Naive thymus-derived CD4-positive, alpha-beta T cell (primary cell): ENCODE measurements around the gene FBXW5. TPM values are rescaled to one million over a fixed set of nuclear protein-coding genes. Genes with fewer than 3 reads are reported as not detected.
A peak's percentile ranks its signal among the peaks of the same experiment; 100 is the strongest.

Source experiments
- ATAC-seq: fragments of 150-1000 bp; cut with Tn5 transposase; 2 replicates; pipeline ENCODE4 v1.10.0; 2021; ENCODE audit warnings: mild to moderate bottlenecking, moderate library complexity
- CTCF ChIA-PET: fragments of 350-600 bp; sonication (Branson Sonifier 250); formaldehyde crosslinking; loops from one replicate; lab custom pipeline; 2021; ENCODE audit warnings: antibody characterized with exemption; lab: Charles Lee
- POLR2A ChIA-PET: fragments of 350-600 bp; sonication (Branson Sonifier 250); formaldehyde crosslinking; loops from one replicate; lab custom pipeline; 2021; ENCODE audit warnings: antibody characterized with exemption, inconsistent platforms; lab: Charles Lee
- DNase-seq, 9 donors: peaks; one replicate each; pipeline versions ENCODE4 v3.0.0 to v3.0.0-alpha.2; 2020 to 2022; ENCODE audit warnings: mixed read lengths in 1 of 9
- H3K27ac ChIP-seq: one replicate; pipeline ENCODE4 v1.7.0; 2013; ENCODE audit warnings: mild to moderate bottlenecking, low read depth, low read length, moderate library complexity
- H3K27me3 ChIP-seq, 2 donors: one replicate each; pipeline ENCODE4 v1.7.0; 2013; ENCODE audit warnings: low read length in 2 of 2, mild to moderate bottlenecking in 2 of 2, moderate library complexity in 2 of 2; ENCODE audit not compliant: control insufficient read depth in 2 of 2, insufficient read depth in 2 of 2
- H3K36me3 ChIP-seq, 3 experiments: 1 replicate in 2 of 3; 2 replicates in 1 of 3; pipeline ENCODE4 v1.7.0; 2013; ENCODE audit warnings: low read length in 3 of 3, mild to moderate bottlenecking in 3 of 3, moderate library complexity in 1 of 3; ENCODE audit not compliant: insufficient read depth in 3 of 3, control insufficient read depth in 2 of 3
- H3K4me1 ChIP-seq, 2 donors: one replicate each; pipeline ENCODE4 v1.7.0; 2013; ENCODE audit warnings: low read length in 2 of 2, mild to moderate bottlenecking in 2 of 2, moderate library complexity in 1 of 2; ENCODE audit not compliant: control insufficient read depth in 2 of 2, insufficient read depth in 2 of 2
- H3K4me3 ChIP-seq: 2 replicates; pipeline ENCODE4 v1.7.0; 2013; ENCODE audit warnings: mild to moderate bottlenecking, low read length
- H3K9me3 ChIP-seq, 3 experiments: 1 replicate in 2 of 3; 2 replicates in 1 of 3; pipeline ENCODE4 v1.7.0; 2013; ENCODE audit warnings: low read length in 3 of 3; ENCODE audit not compliant: control insufficient read depth in 2 of 3
- H3K27ac Mint-ChIP-seq, 9 donors: one replicate each; pipeline ENCODE4 v1.8.0; 2020 to 2022; ENCODE audit warnings: mixed read lengths in 9 of 9, mild to moderate bottlenecking in 8 of 9, moderate library complexity in 5 of 9, inconsistent platforms in 2 of 9
- H3K27me3 Mint-ChIP-seq, 5 donors: one replicate each; pipeline ENCODE4 v1.8.0; 2021 to 2022; ENCODE audit warnings: mixed read lengths in 5 of 5, mild to moderate bottlenecking in 1 of 5
- H3K36me3 Mint-ChIP-seq, 5 donors: one replicate each; pipeline ENCODE4 v1.8.0; 2020 to 2022; ENCODE audit warnings: mixed read lengths in 5 of 5, mild to moderate bottlenecking in 3 of 5, inconsistent platforms in 1 of 5
- H3K4me1 Mint-ChIP-seq, 7 donors: one replicate each; pipeline ENCODE4 v1.8.0; 2020 to 2022; ENCODE audit warnings: mixed read lengths in 7 of 7, mild to moderate bottlenecking in 3 of 7, inconsistent platforms in 1 of 7
- H3K4me3 Mint-ChIP-seq, 10 donors: one replicate each; pipeline ENCODE4 v1.8.0; 2020 to 2022; ENCODE audit warnings: mild to moderate bottlenecking in 10 of 10, mixed read lengths in 10 of 10, moderate library complexity in 6 of 10, inconsistent platforms in 2 of 10
- H3K9me3 Mint-ChIP-seq, 11 donors: one replicate each; pipeline ENCODE4 v1.8.0; 2020 to 2022; ENCODE audit warnings: mixed read lengths in 11 of 11, mild to moderate bottlenecking in 4 of 11, inconsistent platforms in 1 of 11, moderate library complexity in 1 of 11
- intact Hi-C, 2 donors: fragments of 100-400 bp; cut with micrococcal nuclease; formaldehyde crosslinking; loops; one replicate each; pipeline ENCODE4 v1.15.1; 2023
- polyA plus RNA-seq, 2 donors: library from polyadenylated mRNA; unstranded; fragments of 300-500 nt; fragmentation: Illumina TruSeq; gene quantifications; one replicate each; pipeline ENCODE4 v1.2.3, GENCODE V29; 2021
- total RNA-seq, 6 experiments: library from RNA in 5 of 6; stranded (reverse) in 5 of 6; gene quantifications; 1 replicate in 5 of 6; 2 replicates in 1 of 6; pipeline ENCODE4 v1.2.3 and lab custom pipeline; 2021 to 2026

FBXW5 gene
- total and polyA plus RNA-seq, 7 experiments from 2014 or later = 54.3 to 113 (median 94.5) TPM

- H3K4me1 Mint-ChIP-seq = peaks cover 3 to 46% (median 23%) of the 10 kb centered on the region in 7 donors
- no peaks in the 10 kb centered on the region for H3K27me3 Mint-ChIP-seq
- no peaks in the 10 kb centered on the region for H3K9me3 Mint-ChIP-seq
- CTCF ChIA-PET = no interaction called here
- peaks cover under 1 to 1% of the 10 kb centered on the region in 2 donors for H3K4me1 ChIP-seq
- intact Hi-C loops = no loop called here
- peaks cover 0 to 38% (median 0%) of the 10 kb centered on the region in 3 experiments for H3K36me3 ChIP-seq
- no peak overlapping the region for H3K4me3 ChIP-seq
- H3K27ac ChIP-seq = no peak overlapping the region
- H3K27me3 ChIP-seq = no peaks in the 10 kb centered on the region
- H3K36me3 Mint-ChIP-seq = peaks cover 0 to 21% (median 5%) of the 10 kb centered on the region in 5 donors
- ATAC-seq (no peak), DNase-seq (no peak)
- POLR2A ChIA-PET = interaction anchor here (0.6 kb wide), 1 partner anchor 26 kb away, joined by 3 read pairs; no protein-coding TSS in a partner anchor
- H3K9me3 ChIP-seq = no peaks in the 10 kb centered on the region
- H3K27ac Mint-ChIP-seq = peak overlapping the region in 2 of 9 donors; percentile 8 to 25
- no peak overlapping the region for H3K4me3 Mint-ChIP-seq
Observed at GRCh38 chr9:136896027-136896426, 48.5 kb downstream of the FBXW5 start.

GRCh38 chr9:136890661-136891060 is 53.9 kb downstream of the FBXW5 start:
- H3K27me3 ChIP-seq = no peaks in the 10 kb centered on the region
- POLR2A ChIA-PET = interaction anchor here (1.4 kb wide), 1 partner anchor 9 kb away, joined by 4 read pairs; no protein-coding TSS in a partner anchor
- CTCF ChIA-PET = no interaction called here
- H3K27ac ChIP-seq = no peak overlapping the region
- intact Hi-C loops = no loop called here
- no peak for DNase-seq
- Mint-ChIP-seq H3K9me3 (no peaks in the 10 kb centered on the region), H3K27me3 (no peaks in the 10 kb centered on the region), H3K36me3 (peaks cover 0 to 11% (median 0%) of the 10 kb centered on the region in 5 donors), H3K4me1 (peaks cover 13 to 46% (median 30%) of the 10 kb centered on the region in 7 donors), H3K4me3 (no peak overlapping the region), H3K27ac (no peak overlapping the region)
- peaks cover 3 to 5% of the 10 kb centered on the region in 2 donors for H3K4me1 ChIP-seq
- H3K4me3 ChIP-seq = no peak overlapping the region
- peaks cover 0 to 17% (median 0%) of the 10 kb centered on the region in 3 experiments for H3K36me3 ChIP-seq
- no peak for ATAC-seq
- no peaks in the 10 kb centered on the region for H3K9me3 ChIP-seq

Other genes starting within 250 kb of the FBXW5 start
Only the 30 nearest of the 32 such genes appear.
- 1 to 10 TPM in 1 of 5 experiments, under 1 TPM in 2, not detected in 2; 0.46 to 1.6 (median 0.56) TPM for gene DIPK1B, start 232.2 kb downstream of the FBXW5 start, total RNA-seq
- gene DIPK1B, start 232.2 kb downstream of the FBXW5 start, polyA plus RNA-seq = under 1 TPM; 0.11 to 0.31 TPM
- 1 to 10 TPM in 3 of 5 experiments, under 1 TPM in 1, not detected in 1; 0.34 to 3.2 (median 1.2) TPM for gene LCN10, start 201.8 kb downstream of the FBXW5 start, total RNA-seq
- gene LCN10, start 201.8 kb downstream of the FBXW5 start, polyA plus RNA-seq = 1 to 10 TPM in 1 of 2 donors, under 1 TPM in 1; 0.45 to 1.1 TPM
- not detected for gene LCN6, start 196.2 kb downstream of the FBXW5 start, total RNA-seq
- not detected for gene LCN6, start 196.2 kb downstream of the FBXW5 start, polyA plus RNA-seq
- under 1 TPM in 1 of 5 experiments, not detected in 4; 0.83 TPM for gene LCN8, start 186.5 kb downstream of the FBXW5 start, total RNA-seq
- gene LCN8, start 186.5 kb downstream of the FBXW5 start, polyA plus RNA-seq = not detected
- gene LCN15, start 180.2 kb downstream of the FBXW5 start, total RNA-seq = not detected
- gene LCN15, start 180.2 kb downstream of the FBXW5 start, polyA plus RNA-seq = not detected
- gene TMEM141, start 153.4 kb downstream of the FBXW5 start, total RNA-seq = 10 to 100 TPM; 27.2 to 54.9 (median 36.2) TPM
- gene TMEM141, start 153.4 kb downstream of the FBXW5 start, polyA plus RNA-seq = 10 to 100 TPM; 28.2 to 30.6 TPM
- 1 to 10 TPM in 4 of 5 experiments, under 1 TPM in 1; 0.36 to 6.6 (median 3.0) TPM for gene CCDC183, start 148.4 kb downstream of the FBXW5 start, total RNA-seq
- gene CCDC183, start 148.4 kb downstream of the FBXW5 start, polyA plus RNA-seq = under 1 TPM; 0.35 to 0.62 TPM
- 100 to 1,000 TPM in 1 of 5 experiments, 10 to 100 TPM in 4; 59.6 to 100 (median 60.9) TPM for gene RABL6, start 136.8 kb downstream of the FBXW5 start, total RNA-seq
- gene RABL6, start 136.8 kb downstream of the FBXW5 start, polyA plus RNA-seq = 10 to 100 TPM in 1 of 2 donors, 1 to 10 TPM in 1; 9.4 to 17.4 TPM
- 1 to 10 TPM in 3 of 5 experiments, under 1 TPM in 2; 0.81 to 7.5 (median 1.8) TPM for gene AJM1, start 102.3 kb downstream of the FBXW5 start, total RNA-seq
- under 1 TPM in 1 of 2 donors, not detected in 1; 0.04 TPM for gene AJM1, start 102.3 kb downstream of the FBXW5 start, polyA plus RNA-seq
- gene PHPT1, start 95.3 kb downstream of the FBXW5 start, total RNA-seq = 100 to 1,000 TPM in 1 of 5 experiments, 10 to 100 TPM in 4; 17.7 to 167 (median 27.7) TPM
- gene PHPT1, start 95.3 kb downstream of the FBXW5 start, polyA plus RNA-seq = 10 to 100 TPM; 57.0 to 75.7 TPM
- gene MAMDC4, start 92.4 kb downstream of the FBXW5 start, total RNA-seq = 10 to 100 TPM in 1 of 5 experiments, 1 to 10 TPM in 4; 3.7 to 27.7 (median 6.1) TPM
- under 1 TPM in 1 of 2 donors, not detected in 1; 0.22 TPM for gene MAMDC4, start 92.4 kb downstream of the FBXW5 start, polyA plus RNA-seq
- gene EDF1, start 78.4 kb downstream of the FBXW5 start, total RNA-seq = 100 to 1,000 TPM; 224 to 369 (median 283) TPM
- 100 to 1,000 TPM; 337 to 404 TPM for gene EDF1, start 78.4 kb downstream of the FBXW5 start, polyA plus RNA-seq
- 10 to 100 TPM; 14.6 to 72.8 (median 29.6) TPM for gene TRAF2, start 58.2 kb downstream of the FBXW5 start, total RNA-seq
- gene TRAF2, start 58.2 kb downstream of the FBXW5 start, polyA plus RNA-seq = 10 to 100 TPM; 11.9 to 29.1 TPM
- 1 to 10 TPM in 3 of 5 experiments, under 1 TPM in 2; 0.77 to 3.6 (median 1.4) TPM for gene C8G, start 505 bp upstream of the FBXW5 start, total RNA-seq
- not detected for gene C8G, start 505 bp upstream of the FBXW5 start, polyA plus RNA-seq
- 1 to 10 TPM in 4 of 5 experiments, under 1 TPM in 1; 0.89 to 4.9 (median 2.6) TPM for gene LCN12, start 7.5 kb upstream of the FBXW5 start, total RNA-seq
- not detected for gene LCN12, start 7.5 kb upstream of the FBXW5 start, polyA plus RNA-seq
- 10 to 100 TPM in 1 of 5 experiments, 1 to 10 TPM in 3, under 1 TPM in 1; 0.97 to 68.7 (median 4.3) TPM for gene PTGDS, start 32.8 kb upstream of the FBXW5 start, total RNA-seq
- not detected for gene PTGDS, start 32.8 kb upstream of the FBXW5 start, polyA plus RNA-seq
- gene LCNL1, start 38.3 kb upstream of the FBXW5 start, total RNA-seq = 1 to 10 TPM in 1 of 5 experiments, under 1 TPM in 2, not detected in 2; 0.12 to 1.9 (median 0.13) TPM
- not detected for gene LCNL1, start 38.3 kb upstream of the FBXW5 start, polyA plus RNA-seq
- 10 to 100 TPM; 54.8 to 78.2 (median 68.0) TPM for gene PAXX, start 47.7 kb upstream of the FBXW5 start, total RNA-seq
- gene PAXX, start 47.7 kb upstream of the FBXW5 start, polyA plus RNA-seq = 10 to 100 TPM; 49.3 to 59.1 TPM
- 10 to 100 TPM in 1 of 5 experiments, 1 to 10 TPM in 1, under 1 TPM in 2, not detected in 1; 0.46 to 13.0 (median 1.4) TPM for gene CLIC3, start 51.8 kb upstream of the FBXW5 start, total RNA-seq
- gene CLIC3, start 51.8 kb upstream of the FBXW5 start, polyA plus RNA-seq = under 1 TPM; 0.31 to 0.77 TPM
- gene ABCA2, start 83.5 kb upstream of the FBXW5 start, total RNA-seq = 100 to 1,000 TPM in 1 of 5 experiments, 10 to 100 TPM in 4; 18.4 to 112 (median 26.7) TPM
- 1 to 10 TPM; 1.8 to 2.5 TPM for gene ABCA2, start 83.5 kb upstream of the FBXW5 start, polyA plus RNA-seq
- gene FUT7, start 87.3 kb upstream of the FBXW5 start, total RNA-seq = 1 to 10 TPM in 1 of 5 experiments, under 1 TPM in 3, not detected in 1; 0.27 to 4.6 (median 0.50) TPM
- under 1 TPM; 0.06 to 0.25 TPM for gene FUT7, start 87.3 kb upstream of the FBXW5 start, polyA plus RNA-seq
- 10 to 100 TPM in 2 of 5 experiments, 1 to 10 TPM in 3; 2.3 to 37.5 (median 7.4) TPM for gene NPDC1, start 101.4 kb upstream of the FBXW5 start, total RNA-seq
- gene NPDC1, start 101.4 kb upstream of the FBXW5 start, polyA plus RNA-seq = 1 to 10 TPM in 1 of 2 donors, under 1 TPM in 1; 0.36 to 1.2 TPM
- not detected for gene ENTPD2, start 109.3 kb upstream of the FBXW5 start, total RNA-seq
- gene ENTPD2, start 109.3 kb upstream of the FBXW5 start, polyA plus RNA-seq = not detected
- gene SAPCD2, start 125.8 kb upstream of the FBXW5 start, total RNA-seq = 10 to 100 TPM in 1 of 5 experiments, 1 to 10 TPM in 1, under 1 TPM in 3; 0.16 to 22.1 (median 0.74) TPM
- gene SAPCD2, start 125.8 kb upstream of the FBXW5 start, polyA plus RNA-seq = under 1 TPM in 1 of 2 donors, not detected in 1; 0.18 TPM
- 10 to 100 TPM; 11.6 to 27.6 (median 15.2) TPM for gene UAP1L1, start 132.8 kb upstream of the FBXW5 start, total RNA-seq
- gene UAP1L1, start 132.8 kb upstream of the FBXW5 start, polyA plus RNA-seq = 1 to 10 TPM in 1 of 2 donors, under 1 TPM in 1; 0.71 to 1.4 TPM
- 10 to 100 TPM; 57.3 to 74.2 (median 70.2) TPM for gene MAN1B1, start 142.2 kb upstream of the FBXW5 start, total RNA-seq
- gene MAN1B1, start 142.2 kb upstream of the FBXW5 start, polyA plus RNA-seq = 10 to 100 TPM; 36.0 to 51.2 TPM
- gene DPP7, start 170.0 kb upstream of the FBXW5 start, total RNA-seq = 100 to 1,000 TPM; 235 to 328 (median 298) TPM
- 100 to 1,000 TPM in 1 of 2 donors, 10 to 100 TPM in 1; 86.9 to 120 TPM for gene DPP7, start 170.0 kb upstream of the FBXW5 start, polyA plus RNA-seq
- not detected for gene GRIN1, start 194.4 kb upstream of the FBXW5 start, total RNA-seq
- not detected for gene GRIN1, start 194.4 kb upstream of the FBXW5 start, polyA plus RNA-seq
- gene LRRC26, start 225.3 kb upstream of the FBXW5 start, total RNA-seq = under 1 TPM in 1 of 5 experiments, not detected in 4; 0.42 TPM
- not detected for gene LRRC26, start 225.3 kb upstream of the FBXW5 start, polyA plus RNA-seq
- gene TMEM210, start 227.3 kb upstream of the FBXW5 start, total RNA-seq = not detected
- not detected for gene TMEM210, start 227.3 kb upstream of the FBXW5 start, polyA plus RNA-seq